ENCODE results near the gene ORM2. TPM values are rescaled to one million over a fixed set of nuclear protein-coding genes. Genes with fewer than 3 reads are reported as not detected.

Gene ORM2
- polyA plus RNA-seq, 1 of the 3 experiments (the other 2 are of a cell fraction): not detected

DNA sequence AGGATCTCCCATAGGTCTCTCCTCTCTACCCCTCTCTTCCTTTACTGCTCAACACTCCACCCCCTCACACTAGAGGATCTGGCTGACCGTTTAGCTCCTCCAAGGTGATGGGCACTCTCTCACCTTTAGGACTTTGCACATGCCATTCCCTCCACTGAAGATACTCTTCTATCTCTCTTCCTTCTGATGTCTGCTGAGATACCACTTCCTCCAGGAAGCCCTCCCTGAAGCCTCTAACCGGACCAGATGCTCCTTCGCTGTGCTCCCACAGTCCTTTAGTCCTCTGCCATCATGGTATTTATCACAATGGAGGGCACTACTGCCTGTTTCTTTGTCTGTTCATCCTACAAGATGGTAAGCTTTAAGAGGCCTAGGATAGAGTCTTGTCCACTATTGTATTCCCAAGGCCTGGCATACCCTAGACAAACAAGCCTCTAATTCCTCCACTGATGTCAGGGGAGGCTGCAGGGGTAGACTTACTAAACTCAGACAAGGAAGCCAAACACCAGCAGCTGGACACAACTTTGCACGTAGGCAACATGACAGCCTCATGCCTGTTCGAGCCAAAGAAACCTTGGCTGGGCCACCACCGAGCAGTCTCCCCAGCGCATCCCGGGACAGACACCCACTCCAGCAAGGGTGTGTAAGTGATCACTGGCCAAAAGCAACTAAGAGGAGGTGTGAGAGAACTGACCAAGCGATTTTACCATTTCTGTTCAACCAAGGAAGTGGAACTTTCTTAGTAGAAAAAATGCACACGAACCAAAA, 20.2 kb downstream of the ORM2 start:
- H3K9me2 ChIP-seq: no peaks in the 10 kb centered on the region
- no peak overlapping the region for H3K4me3 ChIP-seq (ENCODE audit: low read depth in 2 of 2, low read length in 1 of 2)
- no peaks in the 10 kb centered on the region for H3K79me2 ChIP-seq (ENCODE audit: insufficient read depth)
- peaks cover 10% of the 10 kb centered on the region for H3F3A ChIP-seq (replicated peaks; ENCODE audit: insufficient read depth)
- H3K27me3 ChIP-seq (ENCODE audit: insufficient read depth): no peaks in the 10 kb centered on the region
- no peaks in the 10 kb centered on the region for H4K20me1 ChIP-seq (ENCODE audit: insufficient read depth)
- peak overlapping the region in 1 of 2 experiments; percentile 85; a peak in 2 of 4 replicates for H3K27ac ChIP-seq (ENCODE audit: low read depth in 2 of 2, low read length in 1 of 2)
- TF ChIP-seq NFIC (IDR thresholded peaks at IDR 0.05; ENCODE audit: borderline replicate concordance): no peak
- no peak for TF ChIP-seq TEAD4 (IDR thresholded peaks at IDR 0.05; ENCODE audit: borderline replicate concordance, insufficient read depth)
- TF ChIP-seq, protein P1, sequence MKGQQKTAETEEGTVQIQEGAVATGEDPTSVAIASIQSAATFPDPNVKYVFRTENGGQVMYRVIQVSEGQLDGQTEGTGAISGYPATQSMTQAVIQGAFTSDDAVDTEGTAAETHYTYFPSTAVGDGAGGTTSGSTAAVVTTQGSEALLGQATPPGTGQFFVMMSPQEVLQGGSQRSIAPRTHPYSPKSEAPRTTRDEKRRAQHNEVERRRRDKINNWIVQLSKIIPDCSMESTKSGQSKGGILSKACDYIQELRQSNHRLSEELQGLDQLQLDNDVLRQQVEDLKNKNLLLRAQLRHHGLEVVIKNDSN (IDR thresholded peaks at IDR 0.05; ENCODE audit: borderline replicate concordance, low read depth): no peak
- no peak for TF ChIP-seq SMC3 (IDR thresholded peaks at IDR 0.05; ENCODE audit: low read depth, low read length)
- TF ChIP-seq TAF1 (IDR thresholded peaks at IDR 0.05; ENCODE audit: borderline replicate concordance, low read depth, low read length): no peak
- H2AFZ ChIP-seq (ENCODE audit: low read depth): peak overlapping the region; percentile 76
- H3K9ac ChIP-seq: no peak overlapping the region
- no peaks in the 10 kb centered on the region for H3K36me3 ChIP-seq (replicated peaks in 1 of 2; ENCODE audit: control insufficient read depth in 1 of 2, insufficient read depth in 2 of 2, low read length in 1 of 2)
- ChIA-PET POLR2A (no interaction called here), CTCF (no interaction called here)
- peaks cover 0 to 15% of the 10 kb centered on the region in 2 experiments; a peak in 3 of 4 replicates for H3K4me1 ChIP-seq (ENCODE audit: control insufficient read depth in 1 of 2, insufficient read depth in 2 of 2, low read depth in 1 of 2, low read length in 1 of 2)
- H3K4me2 ChIP-seq: peak overlapping the region; percentile 59
- H3K9me3 ChIP-seq: no peaks in the 10 kb centered on the region
- 91% methylated on average over 10 of the region's 10 CpGs for WGBS (ENCODE audit: low lambda C conversion rate)
- DNase-seq: no peak

DNA sequence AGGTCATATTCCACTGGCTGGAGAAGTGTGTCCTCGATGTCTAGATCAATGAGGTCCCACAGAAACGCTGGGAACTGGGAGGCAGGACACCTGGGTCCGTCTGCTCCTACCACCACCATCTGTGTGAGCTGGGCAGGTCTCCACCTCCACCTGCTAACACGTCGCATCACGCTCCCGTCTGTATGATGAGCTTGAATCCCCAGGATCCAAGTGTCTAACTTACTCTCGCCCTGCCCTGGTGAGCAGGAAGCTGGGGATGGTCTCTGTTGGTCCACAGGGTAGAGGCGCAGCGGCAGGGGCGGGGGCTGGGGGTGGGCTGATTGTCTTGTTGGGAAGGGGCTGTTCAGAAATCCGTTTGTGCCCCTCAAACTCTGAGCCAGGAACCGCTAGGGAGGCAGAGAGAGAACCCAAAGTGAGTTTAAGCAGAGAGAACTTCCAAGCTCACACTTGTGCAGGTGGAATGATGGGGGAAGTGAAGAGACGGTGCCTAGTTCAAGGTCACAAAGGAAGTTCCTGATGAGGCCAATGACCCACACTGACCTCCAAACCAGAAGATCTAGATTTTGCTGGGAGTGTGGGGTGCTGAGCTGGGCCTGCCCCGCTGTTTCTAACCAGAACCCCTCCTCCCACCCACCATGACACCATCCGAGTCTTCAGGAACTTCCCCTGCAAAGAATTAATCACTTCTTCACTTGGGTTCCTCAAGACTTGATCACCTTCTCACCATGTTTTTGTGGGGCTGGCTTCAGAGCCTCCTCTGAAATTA, 21.1 kb downstream of the ORM2 start:
- 93% methylated on average over 15 of the region's 16 CpGs for WGBS (ENCODE audit: low lambda C conversion rate)
- no peak overlapping the region for H3K9ac ChIP-seq
- no peak overlapping the region for H3K27ac ChIP-seq (ENCODE audit: low read depth in 2 of 2, low read length in 1 of 2)
- H2AFZ ChIP-seq (ENCODE audit: low read depth): no peak overlapping the region
- H3K27me3 ChIP-seq (ENCODE audit: insufficient read depth): no peaks in the 10 kb centered on the region
- H3K4me2 ChIP-seq: no peak overlapping the region
- no peaks in the 10 kb centered on the region for H3K9me3 ChIP-seq
- peaks cover 0 to 15% of the 10 kb centered on the region in 2 experiments; a peak in 3 of 4 replicates for H3K4me1 ChIP-seq (ENCODE audit: control insufficient read depth in 1 of 2, insufficient read depth in 2 of 2, low read depth in 1 of 2, low read length in 1 of 2)
- POLR2A ChIA-PET: no interaction called here
- H3K9me2 ChIP-seq: no peaks in the 10 kb centered on the region
- no peaks in the 10 kb centered on the region for H4K20me1 ChIP-seq (ENCODE audit: insufficient read depth)
- H3F3A ChIP-seq (replicated peaks; ENCODE audit: insufficient read depth): peaks cover 10% of the 10 kb centered on the region
- no peak overlapping the region for H3K4me3 ChIP-seq (ENCODE audit: low read depth in 2 of 2, low read length in 1 of 2)
- no peak for DNase-seq
- CTCF ChIA-PET: interaction anchor here (0.7 to 0.9 kb wide), 2 partner anchors 30 to 303 kb away, joined by 3 read pairs; no protein-coding TSS in a partner anchor
- no peaks in the 10 kb centered on the region for H3K36me3 ChIP-seq (replicated peaks in 1 of 2; ENCODE audit: control insufficient read depth in 1 of 2, insufficient read depth in 2 of 2, low read length in 1 of 2)
- no peaks in the 10 kb centered on the region for H3K79me2 ChIP-seq (ENCODE audit: insufficient read depth)
- TF ChIP-seq RFX5 (IDR thresholded peaks at IDR 0.05; ENCODE audit: low read length) (no peak), SMC3 (IDR thresholded peaks at IDR 0.05; ENCODE audit: low read depth, low read length) (no peak), FOSL2 (IDR thresholded peaks at IDR 0.05; ENCODE audit: borderline replicate concordance, low read depth) (no peak), EP300 (IDR thresholded peaks at IDR 0.05; ENCODE audit: borderline replicate concordance in 1 of 2, low read depth in 1 of 2, low read length in 1 of 2) (no peak), TEAD4 (IDR thresholded peaks at IDR 0.05; ENCODE audit: borderline replicate concordance, insufficient read depth) (no peak), ELF1 (IDR thresholded peaks at IDR 0.05) (no peak), TAF1 (IDR thresholded peaks at IDR 0.05; ENCODE audit: borderline replicate concordance, low read depth, low read length) (no peak), SIN3A (IDR thresholded peaks at IDR 0.05; ENCODE audit: borderline replicate concordance, low read depth, low read length) (no peak)
- TF ChIP-seq, protein P2, sequence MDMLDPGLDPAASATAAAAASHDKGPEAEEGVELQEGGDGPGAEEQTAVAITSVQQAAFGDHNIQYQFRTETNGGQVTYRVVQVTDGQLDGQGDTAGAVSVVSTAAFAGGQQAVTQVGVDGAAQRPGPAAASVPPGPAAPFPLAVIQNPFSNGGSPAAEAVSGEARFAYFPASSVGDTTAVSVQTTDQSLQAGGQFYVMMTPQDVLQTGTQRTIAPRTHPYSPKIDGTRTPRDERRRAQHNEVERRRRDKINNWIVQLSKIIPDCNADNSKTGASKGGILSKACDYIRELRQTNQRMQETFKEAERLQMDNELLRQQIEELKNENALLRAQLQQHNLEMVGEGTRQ (IDR thresholded peaks at IDR 0.05; ENCODE audit: borderline replicate concordance, low read depth, low read length): no peak
- TF ChIP-seq, protein P3, sequence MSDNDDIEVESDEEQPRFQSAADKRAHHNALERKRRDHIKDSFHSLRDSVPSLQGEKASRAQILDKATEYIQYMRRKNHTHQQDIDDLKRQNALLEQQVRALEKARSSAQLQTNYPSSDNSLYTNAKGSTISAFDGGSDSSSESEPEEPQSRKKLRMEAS (IDR thresholded peaks at IDR 0.05; ENCODE audit: low read depth): no peak
- TF ChIP-seq, protein P1 (IDR thresholded peaks at IDR 0.05; ENCODE audit: borderline replicate concordance, low read depth): no peak
- TF ChIP-seq, protein P4, sequence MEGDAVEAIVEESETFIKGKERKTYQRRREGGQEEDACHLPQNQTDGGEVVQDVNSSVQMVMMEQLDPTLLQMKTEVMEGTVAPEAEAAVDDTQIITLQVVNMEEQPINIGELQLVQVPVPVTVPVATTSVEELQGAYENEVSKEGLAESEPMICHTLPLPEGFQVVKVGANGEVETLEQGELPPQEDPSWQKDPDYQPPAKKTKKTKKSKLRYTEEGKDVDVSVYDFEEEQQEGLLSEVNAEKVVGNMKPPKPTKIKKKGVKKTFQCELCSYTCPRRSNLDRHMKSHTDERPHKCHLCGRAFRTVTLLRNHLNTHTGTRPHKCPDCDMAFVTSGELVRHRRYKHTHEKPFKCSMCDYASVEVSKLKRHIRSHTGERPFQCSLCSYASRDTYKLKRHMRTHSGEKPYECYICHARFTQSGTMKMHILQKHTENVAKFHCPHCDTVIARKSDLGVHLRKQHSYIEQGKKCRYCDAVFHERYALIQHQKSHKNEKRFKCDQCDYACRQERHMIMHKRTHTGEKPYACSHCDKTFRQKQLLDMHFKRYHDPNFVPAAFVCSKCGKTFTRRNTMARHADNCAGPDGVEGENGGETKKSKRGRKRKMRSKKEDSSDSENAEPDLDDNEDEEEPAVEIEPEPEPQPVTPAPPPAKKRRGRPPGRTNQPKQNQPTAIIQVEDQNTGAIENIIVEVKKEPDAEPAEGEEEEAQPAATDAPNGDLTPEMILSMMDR (IDR thresholded peaks at IDR 0.05): no peak
- TF ChIP-seq, protein P5, sequence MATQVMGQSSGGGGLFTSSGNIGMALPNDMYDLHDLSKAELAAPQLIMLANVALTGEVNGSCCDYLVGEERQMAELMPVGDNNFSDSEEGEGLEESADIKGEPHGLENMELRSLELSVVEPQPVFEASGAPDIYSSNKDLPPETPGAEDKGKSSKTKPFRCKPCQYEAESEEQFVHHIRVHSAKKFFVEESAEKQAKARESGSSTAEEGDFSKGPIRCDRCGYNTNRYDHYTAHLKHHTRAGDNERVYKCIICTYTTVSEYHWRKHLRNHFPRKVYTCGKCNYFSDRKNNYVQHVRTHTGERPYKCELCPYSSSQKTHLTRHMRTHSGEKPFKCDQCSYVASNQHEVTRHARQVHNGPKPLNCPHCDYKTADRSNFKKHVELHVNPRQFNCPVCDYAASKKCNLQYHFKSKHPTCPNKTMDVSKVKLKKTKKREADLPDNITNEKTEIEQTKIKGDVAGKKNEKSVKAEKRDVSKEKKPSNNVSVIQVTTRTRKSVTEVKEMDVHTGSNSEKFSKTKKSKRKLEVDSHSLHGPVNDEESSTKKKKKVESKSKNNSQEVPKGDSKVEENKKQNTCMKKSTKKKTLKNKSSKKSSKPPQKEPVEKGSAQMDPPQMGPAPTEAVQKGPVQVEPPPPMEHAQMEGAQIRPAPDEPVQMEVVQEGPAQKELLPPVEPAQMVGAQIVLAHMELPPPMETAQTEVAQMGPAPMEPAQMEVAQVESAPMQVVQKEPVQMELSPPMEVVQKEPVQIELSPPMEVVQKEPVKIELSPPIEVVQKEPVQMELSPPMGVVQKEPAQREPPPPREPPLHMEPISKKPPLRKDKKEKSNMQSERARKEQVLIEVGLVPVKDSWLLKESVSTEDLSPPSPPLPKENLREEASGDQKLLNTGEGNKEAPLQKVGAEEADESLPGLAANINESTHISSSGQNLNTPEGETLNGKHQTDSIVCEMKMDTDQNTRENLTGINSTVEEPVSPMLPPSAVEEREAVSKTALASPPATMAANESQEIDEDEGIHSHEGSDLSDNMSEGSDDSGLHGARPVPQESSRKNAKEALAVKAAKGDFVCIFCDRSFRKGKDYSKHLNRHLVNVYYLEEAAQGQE (IDR thresholded peaks at IDR 0.05; ENCODE audit: low read depth, low read length): no peak

All from SK-N-SH (cell line).